Fibroblast of mammary gland (primary cell): ENCODE measurements around the gene CPT1A.

Experiments used
- DNase-seq: peaks from one replicate; pipeline ENCODE4 v3.0.0-alpha.2; 2010; ENCODE audit warnings: low read depth
- H3K4me3 ChIP-seq: 2 replicates; pipeline ENCODE4 v1.5.1; 2011; ENCODE audit warnings: low read depth, mild to moderate bottlenecking, low read length, moderate library complexity; ENCODE audit not compliant: control insufficient read depth
- CTCF ChIP-seq: conservative IDR thresholded peaks from 2 replicates; pipeline ENCODE4 v1.5.1; 2011; ENCODE audit warnings: low read depth, low read length, inconsistent platforms; ENCODE audit not compliant: control insufficient read depth, insufficient read depth

Gene CPT1A

GRCh38 chr11:68829581-68829980 lies 12.1 kb downstream of the CPT1A start:
- no peak for TF ChIP-seq CTCF
- no peak for DNase-seq
- H3K4me3 ChIP-seq = no peak overlapping the region

GRCh38 chr11:68828957-68829356 lies 12.8 kb downstream of the CPT1A start:
- no peak for TF ChIP-seq CTCF
- H3K4me3 ChIP-seq = no peak overlapping the region
- DNase-seq = no peak

- no peak for DNase-seq
Observed at GRCh38 chr11:68828155-68828931, 13.4 kb downstream of the CPT1A start.

GRCh38 chr11:68827733-68828132 lies 14.0 kb downstream of the CPT1A start:
- no peak for DNase-seq
- H3K4me3 ChIP-seq = no peak overlapping the region
- no peak for TF ChIP-seq CTCF

More at GRCh38 chr11:68828155-68828931, 13.4 kb downstream of the CPT1A start:
- no peak for TF ChIP-seq CTCF
- no peak overlapping the region for H3K4me3 ChIP-seq

GRCh38 chr11:68826726-68827125 lies 15.0 kb downstream of the CPT1A start:
- H3K4me3 ChIP-seq = no peak overlapping the region
- DNase-seq = no peak
- no peak for TF ChIP-seq CTCF

- no peak overlapping the region for H3K4me3 ChIP-seq
- no peak for DNase-seq
- TF ChIP-seq CTCF = no peak
Observed at GRCh38 chr11:68825571-68825970, 16.1 kb downstream of the CPT1A start.

- H3K4me3 ChIP-seq = no peak overlapping the region
- DNase-seq = no peak
- no peak for TF ChIP-seq CTCF
Observed at GRCh38 chr11:68822546-68822945, 19.2 kb downstream of the CPT1A start.
